ENCODE data around the gene HRAS. TPM values are rescaled to one million over a fixed set of nuclear protein-coding genes. Genes with fewer than 3 reads are reported as not detected.

Gene HRAS
- total RNA-seq, 2 donors from 2014 or later = 64.8 to 68.2 TPM

DNA sequence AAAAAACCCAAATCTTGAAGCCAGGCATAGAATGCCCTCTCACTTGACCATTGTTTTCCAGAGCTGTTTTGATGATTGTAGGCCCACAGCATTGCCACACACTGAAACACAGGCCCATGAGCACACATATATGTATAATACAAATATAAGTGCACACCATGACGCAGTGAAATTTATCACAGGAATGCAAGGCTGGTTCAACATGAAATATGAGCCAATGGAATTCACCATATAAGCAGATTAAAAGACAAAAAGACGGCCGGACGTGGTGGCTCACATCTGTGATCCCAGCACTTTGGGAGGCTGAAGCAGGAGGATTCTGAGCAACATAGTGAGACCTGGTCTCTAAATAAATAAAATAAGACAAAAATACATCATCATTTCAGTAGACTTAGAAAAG lies 19.0 kb downstream of the HRAS start:
- peaks cover 2% of the 10 kb centered on the region for H3K27me3 Mint-ChIP-seq (ENCODE audit: insufficient read depth)
- H3K9me3 Mint-ChIP-seq = peaks cover 37% of the 10 kb centered on the region
- 90 to 96% methylated on average over 3 to 4 of the region's 4 CpGs for WGBS, 2 experiments (ENCODE audit: insufficient coverage in 1 of 2, insufficient read length in 1 of 2)
- Histone ChIP-seq H3K9me3 (ENCODE audit: control insufficient read depth, low read length) (peaks cover 15% of the 10 kb centered on the region), H3K27ac (ENCODE audit: low read depth, low read length) (no peak overlapping the region), H3K4me3 (ENCODE audit: low read length) (no peak overlapping the region), H3K9ac (ENCODE audit: extremely low read depth, low read length, poor library complexity, severe bottlenecking) (no peak overlapping the region), H3K4me1 (ENCODE audit: control insufficient read depth, insufficient read depth, low read length) (no peaks in the 10 kb centered on the region), H3K36me3 (ENCODE audit: control insufficient read depth, insufficient read depth, low read length) (peaks cover 10% of the 10 kb centered on the region), H3K27me3 (ENCODE audit: control insufficient read depth, insufficient read depth, low read length, poor library complexity, severe bottlenecking) (no peaks in the 10 kb centered on the region)
- TF ChIP-seq CTCF (conservative IDR thresholded peaks at IDR 0.05) = no peak
- H3K36me3 Mint-ChIP-seq (ENCODE audit: low read depth) = peaks cover 43% of the 10 kb centered on the region
- no peak overlapping the region for H3K27ac Mint-ChIP-seq
- DNase-seq = no peak
- no peaks in the 10 kb centered on the region for H3K4me1 Mint-ChIP-seq
- no peak overlapping the region for H3K4me3 Mint-ChIP-seq

DNA sequence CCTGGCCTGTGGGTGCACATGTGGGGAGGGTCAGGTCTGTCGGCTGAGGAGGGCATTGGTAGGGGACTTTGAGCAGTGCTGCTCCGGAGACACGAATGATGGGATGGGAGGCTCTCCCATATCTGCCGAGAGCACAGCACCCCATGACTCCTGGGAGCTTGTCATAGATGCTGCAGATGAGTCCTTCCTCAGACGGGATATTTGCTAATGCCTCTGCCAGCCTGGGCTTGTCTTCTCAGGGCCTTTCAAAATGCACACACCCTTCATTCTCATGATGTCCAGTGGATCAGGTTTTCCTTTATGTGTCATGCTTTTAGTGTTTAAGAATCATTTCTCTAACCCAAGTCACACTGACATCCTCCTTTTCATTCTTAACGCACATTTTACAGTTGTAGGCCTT lies 20.2 kb downstream of the HRAS start:
- no peak overlapping the region for H3K27ac ChIP-seq (ENCODE audit: low read depth, low read length)
- 92 to 95% methylated on average over 5 to 6 of the region's 6 CpGs for WGBS, 2 experiments (ENCODE audit: insufficient coverage in 1 of 2, insufficient read length in 1 of 2)
- H3K27ac Mint-ChIP-seq = no peak overlapping the region

DNA sequence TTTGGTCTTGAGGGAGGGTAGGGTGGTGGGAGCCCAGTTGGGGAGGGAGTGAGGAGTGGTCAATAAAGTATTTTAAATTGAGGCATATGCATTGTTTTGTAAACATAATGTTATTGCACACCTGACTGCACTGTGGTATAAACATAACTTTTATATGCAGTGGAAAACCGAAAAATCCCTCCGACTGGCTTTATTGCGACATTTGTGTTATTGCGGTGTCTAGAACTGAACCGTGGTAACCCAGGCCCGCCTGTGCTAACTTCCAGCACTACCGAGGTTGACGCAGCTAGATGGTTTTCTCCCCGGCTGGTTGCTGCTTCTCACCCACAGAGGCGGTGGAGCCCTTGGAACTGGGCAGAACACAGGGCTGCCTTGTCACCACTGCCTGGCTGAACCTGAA lies 20.8 kb downstream of the HRAS start:
- Histone ChIP-seq H3K27ac (ENCODE audit: low read depth, low read length) (no peak overlapping the region), H3K9me3 (ENCODE audit: control insufficient read depth, low read length) (peaks cover 15% of the 10 kb centered on the region), H3K27me3 (ENCODE audit: control insufficient read depth, insufficient read depth, low read length, poor library complexity, severe bottlenecking) (no peaks in the 10 kb centered on the region), H3K9ac (ENCODE audit: extremely low read depth, low read length, poor library complexity, severe bottlenecking) (no peak overlapping the region), H3K36me3 (ENCODE audit: control insufficient read depth, insufficient read depth, low read length) (peaks cover 16% of the 10 kb centered on the region), H3K4me3 (ENCODE audit: low read length) (no peak overlapping the region), H3K4me1 (ENCODE audit: control insufficient read depth, insufficient read depth, low read length) (no peaks in the 10 kb centered on the region)
- Mint-ChIP-seq H3K36me3 (ENCODE audit: low read depth) (peaks cover 53% of the 10 kb centered on the region), H3K4me1 (no peaks in the 10 kb centered on the region), H3K27ac (no peak overlapping the region), H3K4me3 (no peak overlapping the region), H3K9me3 (peaks cover 27% of the 10 kb centered on the region), H3K27me3 (ENCODE audit: insufficient read depth) (peaks cover 2% of the 10 kb centered on the region)
- WGBS, 2 experiments (ENCODE audit: insufficient coverage in 1 of 2, insufficient read length in 1 of 2) = 95 to 97% methylated on average over 10 of the region's 10 CpGs
- DNase-seq = no peak
- TF ChIP-seq CTCF (conservative IDR thresholded peaks at IDR 0.05) = no peak

More for the DNA sequence above, 20.2 kb downstream of the HRAS start:
- no peak overlapping the region for H3K9ac ChIP-seq (ENCODE audit: extremely low read depth, low read length, poor library complexity, severe bottlenecking)
- Mint-ChIP-seq H3K4me1 (no peaks in the 10 kb centered on the region), H3K4me3 (no peak overlapping the region), H3K36me3 (ENCODE audit: low read depth) (peaks cover 47% of the 10 kb centered on the region), H3K9me3 (peaks cover 27% of the 10 kb centered on the region), H3K27me3 (ENCODE audit: insufficient read depth) (peaks cover 2% of the 10 kb centered on the region)
- no peaks in the 10 kb centered on the region for H3K4me1 ChIP-seq (ENCODE audit: control insufficient read depth, insufficient read depth, low read length)
- H3K4me3 ChIP-seq (ENCODE audit: low read length) = no peak overlapping the region
- DNase-seq = no peak
- H3K27me3 ChIP-seq (ENCODE audit: control insufficient read depth, insufficient read depth, low read length, poor library complexity, severe bottlenecking) = no peaks in the 10 kb centered on the region
- no peak for TF ChIP-seq CTCF (conservative IDR thresholded peaks at IDR 0.05)
- peaks cover 11% of the 10 kb centered on the region for H3K36me3 ChIP-seq (ENCODE audit: control insufficient read depth, insufficient read depth, low read length)
- H3K9me3 ChIP-seq (ENCODE audit: control insufficient read depth, low read length) = peaks cover 15% of the 10 kb centered on the region
